GM18867 (cell line): ENCODE results near the gene TACC2.

ENCODE experiments used
- ATAC-seq: cut with Tn5 transposase; IDR thresholded peaks from one replicate; pipeline ENCODE4 v1.9.1; 2021; ENCODE audit warnings: mild to moderate bottlenecking, moderate library complexity; ENCODE audit not compliant: unreplicated experiment

TACC2 gene

GRCh38 chr10:122264436-122264835 lies 275.5 kb downstream of the TACC2 start:
- no peak for ATAC-seq

GRCh38 chr10:122264931-122265330 lies 276.0 kb downstream of the TACC2 start:
- ATAC-seq, result no peak

- no peak for ATAC-seq
Measured at GRCh38 chr10:122265896-122266295, 276.9 kb downstream of the TACC2 start.

- peak; percentile 80 for ATAC-seq
Measured at GRCh38 chr10:122267849-122268737, 279.1 kb downstream of the TACC2 start.

GRCh38 chr10:122269059-122269687 lies 280.2 kb downstream of the TACC2 start:
- no peak for ATAC-seq

- ATAC-seq, result no peak
Measured at GRCh38 chr10:122271076-122271475, 282.1 kb downstream of the TACC2 start, which contains the start of gene BTBD16. Gene BTBD16 (plus strand): TSS chr10:122271296. CDS start chr10:122275082, 3,786 bp downstream.

- ATAC-seq, result no peak
Measured at GRCh38 chr10:122273966-122274545, 285.1 kb downstream of the TACC2 start.

GRCh38 chr10:122276611-122277208 lies 287.7 kb downstream of the TACC2 start:
- no peak for ATAC-seq

GRCh38 chr10:122277526-122278136 lies 288.7 kb downstream of the TACC2 start:
- ATAC-seq, result no peak

- no peak for ATAC-seq
Measured at GRCh38 chr10:122279725-122280141, 290.8 kb downstream of the TACC2 start.

GRCh38 chr10:122280156-122280555 lies 291.2 kb downstream of the TACC2 start:
- no peak for ATAC-seq

- no peak for ATAC-seq
Measured at GRCh38 chr10:122281018-122281626, 292.2 kb downstream of the TACC2 start.

GRCh38 chr10:122281751-122282150 lies 292.8 kb downstream of the TACC2 start:
- ATAC-seq, result no peak

- no peak for ATAC-seq
Measured at GRCh38 chr10:122282253-122282671, 293.3 kb downstream of the TACC2 start.

- no peak for ATAC-seq
Measured at GRCh38 chr10:122282909-122283308, 293.9 kb downstream of the TACC2 start.

- no peak for ATAC-seq
Measured at GRCh38 chr10:122285506-122286444, 296.8 kb downstream of the TACC2 start.

GRCh38 chr10:122286867-122287266 lies 297.9 kb downstream of the TACC2 start:
- ATAC-seq, result no peak

- no peak for ATAC-seq
Measured at GRCh38 chr10:122287570-122287969, 298.6 kb downstream of the TACC2 start.

GRCh38 chr10:122288262-122288661 lies 299.3 kb downstream of the TACC2 start:
- no peak for ATAC-seq
